Vagina (tissue), 2 donors: Measurements from ENCODE around the gene RHOT2. TPM values are rescaled to one million over a fixed set of nuclear protein-coding genes. Genes with fewer than 3 reads are reported as not detected.
A peak's percentile ranks its signal among the peaks of the same experiment; 100 is the strongest.

Experiments used
- DNase-seq, 2 donors: peaks; one replicate each; pipeline ENCODE4 v3.0.0-alpha.2; 2017; ENCODE audit errors: extremely low spot score in 2 of 2
- H3K27ac ChIP-seq: fragments of 200-600 bp; sonication (generic); one replicate; pipeline ENCODE4 v1.5.1; 2019
- H3K27me3 ChIP-seq: fragments of 200-600 bp; sonication (generic); one replicate; pipeline ENCODE4 v1.5.1; 2019
- H3K36me3 ChIP-seq, 2 donors: fragments of 200-600 bp; sonication (generic); one replicate each; pipeline ENCODE4 v1.5.1; 2017 to 2019
- H3K4me1 ChIP-seq: fragments of 200-600 bp; sonication (generic); one replicate; pipeline ENCODE4 v1.5.1; 2019
- H3K4me3 ChIP-seq, 2 donors: fragments of 200-600 bp; sonication (generic); 1 replicate in 1 of 2; 2 replicates in 1 of 2; pipeline ENCODE4 v1.5.1; 2016 to 2019
- H3K9me3 ChIP-seq: fragments of 200-600 bp; sonication (generic); one replicate; pipeline ENCODE4 v1.5.1; 2019
- POLR2A ChIP-seq, 2 donors: fragments of 450-650 bp; IDR thresholded peaks; one replicate each; pipeline ENCODE4 v1.6.1; 2017; ENCODE audit warnings: antibody characterized with exemption in 2 of 2, mild to moderate bottlenecking in 2 of 2, moderate library complexity in 2 of 2
- POLR2AphosphoS5 ChIP-seq, 2 donors: sonication (generic); formaldehyde crosslinking; IDR thresholded peaks; one replicate each; pipeline ENCODE4 v1.9.0; 2017; ENCODE audit warnings: antibody characterized with exemption in 2 of 2, mild to moderate bottlenecking in 2 of 2, low read depth in 1 of 2; ENCODE audit not compliant: insufficient read depth in 1 of 2
- intact Hi-C: fragments of 100-400 bp; cut with DNase I; formaldehyde crosslinking; loops from one replicate; pipeline ENCODE4 v1.15.1; 2023
- total RNA-seq: library from RNA; depleted of rRNA; stranded (reverse); fragments of >200 nt; gene quantifications from one replicate; pipeline ENCODE4 v1.2.3, GENCODE V29; 2016
- TF ChIP-seq, protein P1 (sequence below), 3 experiments: fragments of 450-650 bp in 2 of 3; fragments of 200-600 bp in 1 of 3; sonication (generic) in 1 of 3; IDR thresholded peaks; one replicate each; pipeline ENCODE4 v1.5.1; 2017 to 2019; ENCODE audit warnings: antibody characterized with exemption in 3 of 3, mild to moderate bottlenecking in 2 of 3, moderate library complexity in 2 of 3

RHOT2 gene
- total RNA-seq, 1 donor from 2014 or later: 91.1 TPM

DNA sequence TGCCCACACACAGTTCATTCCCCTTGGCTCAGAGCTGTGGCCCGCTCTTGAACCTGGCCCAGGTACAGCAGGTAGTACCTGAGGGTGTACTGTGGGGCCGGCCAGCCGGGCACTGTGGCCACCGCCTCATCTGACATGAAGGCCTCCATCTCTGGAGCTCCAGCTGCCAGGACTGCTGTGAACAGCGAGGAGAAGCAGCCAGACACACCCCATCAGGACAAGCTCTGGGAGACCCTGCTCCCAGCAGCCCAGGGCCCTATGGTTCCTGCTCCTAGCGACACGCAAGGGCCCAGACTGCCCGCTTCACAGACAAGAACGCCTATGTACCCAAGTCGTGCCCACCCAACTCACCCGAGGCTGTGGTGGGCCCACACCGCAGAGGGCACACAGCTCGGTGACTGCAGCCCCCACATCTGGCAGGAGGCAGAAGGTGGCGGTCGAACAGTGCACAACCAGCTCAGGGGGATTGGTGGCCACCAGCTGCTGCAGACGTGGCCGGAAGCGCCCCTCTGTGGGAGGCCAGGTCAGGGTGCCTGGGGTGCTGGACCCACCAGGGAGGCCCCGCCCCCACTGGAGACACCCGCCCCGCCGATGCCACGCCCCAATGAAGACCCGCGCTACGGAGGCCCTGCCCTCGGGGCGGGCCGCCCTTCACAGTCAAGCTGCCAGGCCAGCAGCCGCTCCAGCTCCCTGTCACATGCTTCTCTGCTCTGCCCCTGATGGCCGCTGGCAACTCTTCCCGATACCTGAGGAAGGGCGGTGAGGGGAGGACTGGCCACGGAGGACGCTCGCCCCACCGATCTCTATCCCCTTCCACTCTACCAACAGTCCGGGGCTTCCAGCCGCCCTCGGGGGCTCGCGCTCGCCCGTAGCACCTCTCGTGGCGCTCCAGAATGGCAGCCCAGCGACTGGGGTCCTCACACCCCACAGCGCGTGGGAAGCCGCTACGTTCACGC, 11.2 kb downstream of the RHOT2 start:
- Histone ChIP-seq H3K4me3 (peak overlapping the region; percentile 79 to 83), H3K27ac (peak overlapping the region; percentile 77), H3K36me3 (peaks cover 0 to 17% of the 10 kb centered on the region in 2 donors), H3K4me1 (peaks cover 75% of the 10 kb centered on the region), H3K9me3 (no peaks in the 10 kb centered on the region), H3K27me3 (no peaks in the 10 kb centered on the region)
- TF ChIP-seq POLR2AphosphoS5 (IDR thresholded peaks at IDR 0.05; ENCODE audit: insufficient read depth in 1 of 2, low read depth in 1 of 2) (no peak), POLR2A (IDR thresholded peaks at IDR 0.05) (no peak)
- TF ChIP-seq, protein P1, sequence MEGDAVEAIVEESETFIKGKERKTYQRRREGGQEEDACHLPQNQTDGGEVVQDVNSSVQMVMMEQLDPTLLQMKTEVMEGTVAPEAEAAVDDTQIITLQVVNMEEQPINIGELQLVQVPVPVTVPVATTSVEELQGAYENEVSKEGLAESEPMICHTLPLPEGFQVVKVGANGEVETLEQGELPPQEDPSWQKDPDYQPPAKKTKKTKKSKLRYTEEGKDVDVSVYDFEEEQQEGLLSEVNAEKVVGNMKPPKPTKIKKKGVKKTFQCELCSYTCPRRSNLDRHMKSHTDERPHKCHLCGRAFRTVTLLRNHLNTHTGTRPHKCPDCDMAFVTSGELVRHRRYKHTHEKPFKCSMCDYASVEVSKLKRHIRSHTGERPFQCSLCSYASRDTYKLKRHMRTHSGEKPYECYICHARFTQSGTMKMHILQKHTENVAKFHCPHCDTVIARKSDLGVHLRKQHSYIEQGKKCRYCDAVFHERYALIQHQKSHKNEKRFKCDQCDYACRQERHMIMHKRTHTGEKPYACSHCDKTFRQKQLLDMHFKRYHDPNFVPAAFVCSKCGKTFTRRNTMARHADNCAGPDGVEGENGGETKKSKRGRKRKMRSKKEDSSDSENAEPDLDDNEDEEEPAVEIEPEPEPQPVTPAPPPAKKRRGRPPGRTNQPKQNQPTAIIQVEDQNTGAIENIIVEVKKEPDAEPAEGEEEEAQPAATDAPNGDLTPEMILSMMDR (IDR thresholded peaks at IDR 0.05): no peak
- intact Hi-C loops: no loop called here
- DNase-seq: no peak

DNA sequence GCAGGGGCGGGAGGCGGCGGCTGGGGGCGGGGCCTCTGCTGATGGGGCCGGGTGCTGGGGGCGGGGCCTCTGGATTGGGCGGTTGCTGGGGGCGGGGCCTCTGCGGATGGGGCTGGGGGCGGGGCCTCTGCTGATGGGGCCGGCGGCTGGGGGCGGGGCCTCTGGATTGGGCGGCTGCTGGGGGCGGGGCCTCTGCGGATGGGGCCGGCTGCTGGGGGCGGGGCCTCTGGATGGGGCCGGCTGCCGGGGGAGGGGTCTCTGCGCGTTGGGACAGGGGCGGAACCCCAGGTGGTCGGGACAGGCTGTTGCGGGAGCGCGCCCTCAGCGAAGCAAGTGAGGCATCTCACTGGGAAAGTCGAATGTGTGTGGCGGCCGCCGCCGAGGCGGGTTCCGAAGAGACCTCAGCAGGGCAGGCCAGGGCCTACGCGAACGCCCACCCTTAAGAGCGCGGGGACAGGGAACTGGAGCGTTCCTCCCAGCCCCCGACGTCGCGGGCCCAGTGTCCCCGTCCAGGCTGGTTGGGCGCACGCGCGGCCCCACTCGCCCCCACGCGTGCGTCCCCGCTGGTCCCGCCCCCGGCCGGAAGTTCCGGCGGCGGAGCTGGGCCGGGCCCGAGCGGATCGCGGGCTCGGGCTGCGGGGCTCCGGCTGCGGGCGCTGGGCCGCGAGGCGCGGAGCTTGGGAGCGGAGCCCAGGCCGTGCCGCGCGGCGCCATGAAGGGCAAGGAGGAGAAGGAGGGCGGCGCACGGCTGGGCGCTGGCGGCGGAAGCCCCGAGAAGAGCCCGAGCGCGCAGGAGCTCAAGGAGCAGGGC, 12.1 kb downstream of the RHOT2 start, which contains the start of gene STUB1:
Gene STUB1 (plus strand): TSS at position 597 of the 811 bp plus-strand sequence. CDS start 116 bp downstream, at position 713.
- H3K27ac ChIP-seq: peak within 1 kb of the TSS; percentile 82
- TF ChIP-seq POLR2AphosphoS5 (IDR thresholded peaks at IDR 0.05; ENCODE audit: insufficient read depth in 1 of 2, low read depth in 1 of 2) (peak in 1 of 2 donors; percentile 40), POLR2A (IDR thresholded peaks at IDR 0.05) (peak in 1 of 2 donors; percentile 87)
- TF ChIP-seq, protein P1 (IDR thresholded peaks at IDR 0.05): no peak
- H3K4me1 ChIP-seq: peaks cover 74% of the 10 kb centered on the region
- no peaks in the 10 kb centered on the region for H3K27me3 ChIP-seq
- intact Hi-C loops: no loop called here
- H3K4me3 ChIP-seq: peak within 1 kb of the TSS; percentile 79 to 83
- no peaks in the 10 kb centered on the region for H3K9me3 ChIP-seq
- DNase-seq: no peak
- peaks cover 0 to 17% of the 10 kb centered on the region in 2 donors for H3K36me3 ChIP-seq

DNA sequence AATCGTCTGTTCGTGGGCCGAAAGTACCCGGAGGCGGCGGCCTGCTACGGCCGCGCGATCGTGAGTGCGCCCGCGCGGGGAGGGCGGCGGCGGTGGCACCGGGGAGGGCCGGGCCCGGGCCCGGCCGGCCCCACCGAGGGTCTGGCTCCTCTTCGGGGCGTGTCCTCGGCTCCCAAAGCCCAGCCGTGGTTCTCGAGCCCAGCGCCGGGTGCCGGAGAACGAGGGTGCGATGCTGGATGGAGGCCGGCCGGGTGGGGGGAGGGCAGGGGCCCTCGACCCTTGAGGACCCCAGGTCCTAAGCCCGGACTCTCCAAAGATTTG, 12.7 kb downstream of the RHOT2 start:
- DNase-seq: no peak
- no peaks in the 10 kb centered on the region for H3K27me3 ChIP-seq
- H3K36me3 ChIP-seq: peaks cover 0 to 22% of the 10 kb centered on the region in 2 donors
- H3K4me3 ChIP-seq: peak overlapping the region; percentile 79 to 83
- peak overlapping the region; percentile 82 for H3K27ac ChIP-seq
- intact Hi-C loops: no loop called here
- H3K4me1 ChIP-seq: peaks cover 75% of the 10 kb centered on the region
- TF ChIP-seq POLR2AphosphoS5 (IDR thresholded peaks at IDR 0.05; ENCODE audit: insufficient read depth in 1 of 2, low read depth in 1 of 2) (no peak), POLR2A (IDR thresholded peaks at IDR 0.05) (no peak)
- TF ChIP-seq, protein P1 (IDR thresholded peaks at IDR 0.05): no peak
- H3K9me3 ChIP-seq: no peaks in the 10 kb centered on the region

DNA sequence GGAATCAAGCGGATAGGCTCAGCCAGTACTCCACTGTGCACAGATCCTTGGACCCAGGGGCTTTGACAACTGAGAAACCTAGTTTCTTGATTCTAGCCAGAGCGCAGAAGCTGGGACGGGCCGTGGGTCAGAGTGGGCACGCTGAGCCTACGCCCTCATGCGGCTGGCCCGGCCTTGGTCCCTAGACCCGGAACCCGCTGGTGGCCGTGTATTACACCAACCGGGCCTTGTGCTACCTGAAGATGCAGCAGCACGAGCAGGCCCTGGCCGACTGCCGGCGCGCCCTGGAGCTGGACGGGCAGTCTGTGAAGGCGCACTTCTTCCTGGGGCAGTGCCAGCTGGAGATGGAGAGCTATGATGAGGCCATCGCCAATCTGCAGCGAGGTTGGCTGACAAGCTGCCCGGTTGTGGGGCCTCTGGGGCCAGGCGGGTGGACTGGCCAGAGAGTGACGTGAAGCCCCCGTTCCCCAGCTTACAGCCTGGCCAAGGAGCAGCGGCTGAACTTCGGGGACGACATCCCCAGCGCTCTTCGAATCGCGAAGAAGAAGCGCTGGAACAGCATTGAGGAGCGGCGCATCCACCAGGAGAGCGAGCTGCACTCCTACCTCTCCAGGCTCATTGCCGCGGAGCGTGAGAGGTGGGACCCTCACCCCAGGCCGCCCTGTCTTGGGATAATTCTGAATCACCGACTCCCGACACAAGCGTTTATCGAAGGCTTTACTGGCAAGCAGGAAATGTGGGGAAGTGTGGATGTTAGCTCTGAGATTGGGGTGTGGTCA, 13.2 kb downstream of the RHOT2 start:
- H3K9me3 ChIP-seq: no peaks in the 10 kb centered on the region
- peak overlapping the region; percentile 82 for H3K27ac ChIP-seq
- H3K4me3 ChIP-seq: peak overlapping the region; percentile 79 to 83
- intact Hi-C loops: no loop called here
- no peaks in the 10 kb centered on the region for H3K27me3 ChIP-seq
- peaks cover 0 to 22% of the 10 kb centered on the region in 2 donors for H3K36me3 ChIP-seq
- H3K4me1 ChIP-seq: peaks cover 73% of the 10 kb centered on the region
- no peak for DNase-seq
- TF ChIP-seq POLR2A (IDR thresholded peaks at IDR 0.05): no peak
- no peak for TF ChIP-seq POLR2AphosphoS5 (IDR thresholded peaks at IDR 0.05; ENCODE audit: insufficient read depth in 1 of 2, low read depth in 1 of 2)
- TF ChIP-seq, protein P1 (IDR thresholded peaks at IDR 0.05): no peak
